ENCODE measurements around the gene HIPK3.
"Not testable (repeated sequence)": the region's sequence is repeated elsewhere in the genome, so short reads cannot be mapped to it uniquely, and the experiment has no call there.

HIPK3 gene

DNA sequence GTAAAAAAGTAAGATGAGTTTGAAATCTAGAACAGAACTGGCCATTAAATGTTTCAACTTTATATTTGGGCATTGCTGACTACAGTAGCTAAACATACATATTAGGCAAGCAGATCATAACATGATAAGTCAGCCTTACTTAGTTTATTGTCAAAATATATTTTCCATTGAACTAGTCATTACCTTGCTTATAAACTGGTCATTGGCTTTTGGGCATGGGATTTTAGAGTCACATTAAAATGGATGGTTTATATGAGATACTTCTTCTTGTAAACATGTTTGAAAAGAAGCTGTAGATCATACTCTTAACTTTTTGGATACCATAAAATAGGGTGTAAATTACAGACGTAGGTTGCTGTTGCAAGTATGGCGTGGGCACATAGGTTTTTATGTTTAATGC is 2.7 kb downstream of the HIPK3 start:
- DNase-seq, result no peak

DNA sequence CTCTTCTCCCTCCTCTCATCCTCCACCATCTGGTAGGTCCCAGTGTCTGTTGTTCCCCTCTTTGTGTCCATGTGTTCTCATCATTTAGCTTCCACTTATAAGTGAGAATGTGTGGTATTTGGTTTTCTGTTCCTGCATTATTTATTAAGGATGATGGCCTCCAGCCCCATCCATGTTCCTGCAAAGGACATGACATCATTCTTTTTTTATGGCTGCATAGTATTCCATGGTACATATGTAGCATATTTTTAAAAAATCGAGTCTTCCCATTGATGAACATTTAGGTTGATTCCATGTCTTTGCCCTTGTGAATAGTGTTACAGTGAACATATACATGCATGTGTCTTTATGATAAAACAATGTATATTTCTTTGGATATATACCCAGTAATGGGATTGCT is 4.2 kb downstream of the HIPK3 start:
- DNase-seq, result not testable (repeated sequence)

DNA sequence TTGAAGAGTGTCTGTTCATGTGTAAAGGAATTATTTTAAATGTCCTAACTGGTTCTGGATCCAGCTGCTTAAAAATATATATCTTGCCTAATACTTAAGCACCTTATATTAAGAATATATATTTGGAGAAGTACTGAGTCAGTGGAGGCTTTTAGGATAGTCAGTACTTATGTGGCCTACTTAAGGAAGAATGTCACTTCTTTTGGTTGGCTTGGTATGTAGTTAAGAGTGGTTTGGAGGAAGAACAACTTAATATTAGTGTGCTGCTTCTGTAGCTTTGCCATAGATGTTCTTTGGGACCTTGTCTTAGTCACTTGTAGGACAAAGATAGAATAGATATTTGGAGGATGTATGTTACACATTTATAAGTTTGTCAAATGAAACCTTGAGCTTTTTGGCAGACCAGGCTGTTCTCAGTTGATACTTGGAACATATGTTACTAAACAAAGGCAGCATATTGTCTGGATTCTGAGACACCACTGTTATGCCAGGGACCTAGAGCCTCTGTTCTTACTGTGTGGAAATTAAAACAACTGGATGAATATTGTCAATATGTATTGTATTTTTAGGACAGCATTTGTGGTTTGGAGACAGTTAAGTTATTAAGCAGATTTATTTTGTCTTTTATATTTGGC is 4.9 kb downstream of the HIPK3 start:
- no peak for DNase-seq

DNA sequence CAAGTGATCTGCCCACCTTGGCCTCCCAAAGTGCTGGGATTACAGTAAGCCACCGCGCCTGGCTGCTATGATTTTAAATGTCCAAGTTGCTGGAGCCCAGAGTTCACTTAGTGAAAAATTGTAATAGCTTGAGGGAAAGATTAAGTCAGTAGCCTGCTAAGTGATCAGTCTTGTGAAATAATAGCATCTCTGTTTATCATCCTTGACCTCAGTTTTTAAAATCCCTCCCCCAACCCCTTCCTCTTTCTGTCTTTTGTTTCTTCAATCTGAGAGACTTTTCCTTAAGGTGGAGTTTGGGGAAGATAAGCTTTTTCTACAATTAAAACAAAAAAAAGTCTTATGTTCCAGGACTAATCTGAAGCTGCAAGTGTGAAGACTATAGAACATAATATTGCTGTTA is 6.4 kb downstream of the HIPK3 start:
- DNase-seq, result no peak

DNA sequence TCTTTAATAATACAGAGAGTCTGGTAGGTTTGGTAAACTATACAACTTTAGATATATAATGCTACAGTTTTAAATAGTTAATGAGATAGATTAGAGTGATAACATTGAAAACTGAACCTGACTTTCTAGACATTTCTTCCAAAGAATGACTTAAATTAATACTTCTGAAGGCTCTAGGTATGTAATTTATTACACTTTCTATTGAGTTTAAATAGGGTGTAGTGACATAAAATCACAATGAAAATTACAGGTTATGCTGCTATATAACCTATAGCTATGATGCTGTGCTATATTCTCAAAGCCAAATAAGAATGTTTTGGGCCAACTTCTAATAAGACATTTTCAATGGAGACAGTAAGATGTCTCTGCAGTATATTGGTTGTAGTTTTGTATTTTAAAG is 7.7 kb downstream of the HIPK3 start:
- DNase-seq, result no peak

DNA sequence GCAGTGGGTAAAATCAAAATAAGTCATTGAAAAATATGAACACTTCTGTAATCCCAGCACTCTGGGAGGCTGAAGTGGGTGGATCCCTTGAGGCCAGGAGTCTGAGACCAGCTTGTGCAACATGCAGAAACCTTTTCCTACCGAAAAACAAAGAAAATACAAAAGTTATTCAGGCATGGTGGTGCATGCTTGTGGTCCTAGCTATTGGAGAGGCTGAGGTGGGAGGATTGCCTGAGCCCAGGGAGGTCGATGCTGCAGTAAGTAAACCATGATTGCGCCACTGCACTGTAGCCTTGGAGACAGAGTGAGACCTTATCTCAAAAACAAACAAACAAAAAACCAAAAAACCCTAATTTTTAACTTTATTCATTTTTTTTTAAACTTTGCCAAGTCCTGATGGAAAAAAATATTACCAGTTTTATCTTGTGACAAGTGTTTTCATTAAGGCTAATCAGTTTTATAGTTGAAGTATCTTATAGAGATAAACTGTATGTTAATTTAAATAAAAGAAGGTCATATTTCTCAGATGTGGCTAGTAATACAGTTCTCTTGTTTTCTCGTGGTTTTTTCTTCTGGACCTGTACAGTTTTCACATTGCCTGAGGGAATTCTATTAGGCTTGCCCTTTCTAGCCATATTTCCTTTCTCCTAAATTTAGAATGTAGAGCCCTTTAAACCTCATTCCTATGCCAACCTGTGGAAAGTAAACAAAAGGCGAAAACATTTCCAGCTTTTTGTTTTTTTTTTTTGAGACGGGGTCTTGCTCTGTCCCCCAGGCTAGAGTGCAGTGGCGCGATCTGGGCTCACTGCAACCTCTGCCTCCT is 9.4 kb downstream of the HIPK3 start:
- no peak for DNase-seq

DNA sequence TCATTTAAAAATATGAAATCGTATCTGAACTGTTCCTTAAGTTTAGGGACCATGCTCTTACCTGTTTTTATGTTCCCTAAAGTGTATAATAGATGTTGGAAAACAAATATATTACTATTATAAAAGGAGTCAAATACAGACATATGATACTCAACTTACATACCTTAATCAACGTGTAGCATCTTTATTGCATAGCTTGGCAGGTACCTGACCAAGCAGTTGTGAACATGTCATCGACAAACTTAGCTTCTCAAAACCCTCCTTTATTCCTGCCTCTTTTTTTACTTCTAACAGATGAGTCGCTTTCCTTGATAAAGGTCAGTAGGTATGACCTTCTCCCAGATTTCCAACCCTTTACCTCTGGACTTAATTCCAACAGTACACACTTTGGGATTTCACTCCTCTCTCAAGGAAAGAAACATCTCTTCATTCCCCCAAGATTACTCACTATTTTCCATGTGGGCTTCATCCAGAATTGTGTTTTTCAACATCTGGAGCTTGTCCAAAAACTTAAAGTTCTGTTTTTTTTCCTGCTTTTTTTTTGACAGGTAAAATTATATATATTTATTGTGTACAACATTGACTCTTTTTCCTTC is 11.9 kb downstream of the HIPK3 start:
- DNase-seq, result no peak

DNA sequence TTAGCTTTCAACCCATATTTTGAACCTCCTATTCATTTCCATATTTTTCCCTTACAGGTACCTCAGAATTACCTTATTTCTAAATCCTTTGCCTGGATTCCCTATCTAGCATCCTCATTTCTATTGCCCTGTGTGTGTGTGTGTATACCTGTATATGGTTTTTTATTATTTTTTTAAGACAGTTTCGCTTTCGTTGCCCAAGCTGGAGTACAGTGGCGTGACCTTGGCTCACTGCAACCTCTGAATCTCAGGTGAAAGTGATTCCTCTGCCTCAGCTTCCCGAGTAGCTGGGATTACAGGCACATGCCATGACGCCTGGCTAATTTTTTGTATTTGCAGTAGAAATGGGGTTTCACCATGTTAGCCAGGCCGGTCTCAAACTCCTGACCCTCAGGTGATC is 12.6 kb downstream of the HIPK3 start:
- no peak for DNase-seq

DNA sequence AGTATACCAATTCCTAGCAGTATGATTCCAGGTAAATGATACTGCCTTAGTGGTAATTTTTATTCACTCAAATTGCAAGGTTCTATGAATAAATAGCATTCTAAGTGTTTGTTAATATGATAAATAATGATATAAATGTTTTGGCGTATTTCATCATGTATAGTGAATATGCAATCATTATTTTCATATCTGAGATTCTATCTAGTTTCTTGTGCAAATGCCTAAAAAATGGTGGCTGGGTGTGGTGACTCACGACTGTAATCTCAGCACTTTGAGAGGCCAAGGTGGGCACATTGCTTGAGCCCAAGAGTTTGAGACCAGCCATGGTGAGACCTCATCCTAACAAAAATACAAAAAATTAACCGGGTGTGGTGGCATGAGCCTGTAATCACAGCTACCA is 13.9 kb downstream of the HIPK3 start:
- no peak for DNase-seq

DNA sequence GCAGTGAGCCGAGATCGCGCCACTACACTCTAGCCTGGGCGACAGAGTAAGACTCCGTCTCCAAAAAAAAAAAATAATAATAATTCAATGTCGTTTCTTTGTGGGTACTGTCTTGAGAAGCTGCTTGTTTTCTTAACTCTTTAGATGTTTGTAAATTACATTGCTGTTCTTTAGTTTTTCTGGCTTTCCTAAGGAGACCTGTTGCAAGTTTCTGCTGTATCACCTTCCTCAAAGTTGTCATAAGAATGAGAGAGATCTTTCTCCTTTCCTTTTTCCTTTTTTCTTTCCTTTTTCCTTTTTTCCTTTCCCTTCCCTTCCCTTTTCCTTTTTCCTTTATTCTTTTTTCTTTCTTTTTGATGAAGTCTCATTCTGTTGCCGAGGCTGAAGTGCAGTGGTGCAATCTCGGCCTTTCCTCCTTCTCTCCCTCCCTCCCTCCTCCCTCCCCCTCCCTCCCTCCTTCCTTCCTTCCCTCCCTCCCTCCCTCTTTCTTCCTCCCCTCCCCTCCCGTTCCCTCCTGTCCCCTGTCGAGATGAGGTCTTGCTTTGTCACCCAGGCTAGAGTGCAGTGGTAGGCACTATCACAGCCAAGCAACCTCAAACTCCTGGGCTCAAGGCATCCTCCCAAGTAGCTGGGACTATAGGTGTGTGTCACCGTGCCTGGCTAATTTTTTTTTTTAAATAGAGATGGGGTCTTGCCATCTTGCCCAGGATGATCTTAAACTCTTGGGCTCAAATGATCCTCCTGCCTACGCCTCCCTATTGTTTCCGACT is 15.3 kb downstream of the HIPK3 start:
- no peak for DNase-seq

DNA sequence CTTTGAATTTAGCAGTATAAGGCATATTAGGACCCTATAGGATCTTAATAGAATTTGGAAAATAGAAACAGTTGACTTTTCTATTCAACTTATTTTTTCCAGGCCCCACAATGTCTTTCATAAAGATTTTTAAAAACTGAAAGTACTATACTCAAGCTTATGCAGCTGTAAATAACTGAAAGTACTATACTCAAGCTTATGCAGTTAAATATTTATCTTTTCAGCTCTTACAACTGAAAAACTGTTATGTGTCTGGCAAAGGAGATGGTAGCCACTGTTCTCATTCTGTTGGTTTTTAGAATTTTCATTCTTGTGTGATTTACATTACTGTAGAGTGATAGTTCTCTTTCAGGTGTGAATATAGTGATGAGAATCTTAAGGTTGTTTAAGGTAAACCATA is 16.5 kb downstream of the HIPK3 start:
- no peak for DNase-seq

DNA sequence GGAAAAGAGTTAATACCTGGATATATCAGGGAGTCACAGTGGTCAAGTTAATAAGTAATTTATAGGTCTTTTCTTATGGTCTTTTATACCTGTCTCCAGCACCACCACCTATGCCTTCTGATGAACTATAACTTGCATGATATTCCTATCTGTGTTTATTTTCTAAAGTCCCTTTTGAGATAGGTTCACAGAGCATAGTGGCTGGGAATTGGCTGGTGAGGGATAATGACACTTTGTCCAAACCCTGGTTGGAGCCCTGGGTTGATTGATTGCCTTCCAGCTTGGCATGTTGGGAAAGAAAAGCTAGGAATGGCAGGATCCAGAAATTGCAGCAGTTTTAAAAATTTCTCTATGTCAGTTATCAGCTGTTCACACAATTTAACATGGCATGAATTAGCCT is 23.2 kb downstream of the HIPK3 start:
- DNase-seq, result no peak

DNA sequence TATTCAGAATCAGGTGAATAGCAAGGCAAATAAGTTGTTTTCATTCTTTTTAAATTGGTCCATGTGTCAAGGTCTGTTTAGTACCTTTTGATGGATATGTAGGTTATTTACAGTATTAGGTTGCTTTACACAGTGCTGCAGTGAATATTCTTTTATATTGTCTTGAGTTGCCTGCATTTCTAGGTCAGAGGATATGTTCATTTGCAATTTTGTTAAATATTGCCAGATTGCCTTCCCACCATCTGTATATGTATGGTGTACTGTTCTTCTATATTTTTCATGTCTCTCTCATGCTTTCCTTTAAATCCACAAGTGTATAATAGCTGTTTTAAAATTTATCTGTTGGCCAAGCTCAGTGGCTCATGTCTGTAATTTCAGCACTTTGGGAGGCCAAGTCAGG is 24.6 kb downstream of the HIPK3 start:
- no peak for DNase-seq

DNA sequence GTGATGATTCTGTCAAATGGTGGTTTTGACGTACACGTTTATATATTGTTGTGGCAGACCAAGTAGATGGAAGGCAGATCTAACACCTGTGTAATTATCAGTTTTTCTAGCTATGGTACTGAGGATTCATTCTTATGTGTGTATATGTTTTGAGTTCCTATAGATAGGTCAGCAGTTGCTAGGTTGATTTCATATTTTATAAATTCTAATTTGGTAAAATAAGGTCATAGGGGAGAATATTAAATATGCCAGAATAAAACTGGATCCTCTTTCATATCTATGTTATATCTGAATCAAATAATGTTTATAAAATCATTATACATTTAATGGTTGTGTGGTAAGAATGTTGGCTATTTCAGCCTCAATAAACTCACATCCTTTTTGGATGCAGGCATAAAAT is 27.6 kb downstream of the HIPK3 start:
- no peak for DNase-seq

DNA sequence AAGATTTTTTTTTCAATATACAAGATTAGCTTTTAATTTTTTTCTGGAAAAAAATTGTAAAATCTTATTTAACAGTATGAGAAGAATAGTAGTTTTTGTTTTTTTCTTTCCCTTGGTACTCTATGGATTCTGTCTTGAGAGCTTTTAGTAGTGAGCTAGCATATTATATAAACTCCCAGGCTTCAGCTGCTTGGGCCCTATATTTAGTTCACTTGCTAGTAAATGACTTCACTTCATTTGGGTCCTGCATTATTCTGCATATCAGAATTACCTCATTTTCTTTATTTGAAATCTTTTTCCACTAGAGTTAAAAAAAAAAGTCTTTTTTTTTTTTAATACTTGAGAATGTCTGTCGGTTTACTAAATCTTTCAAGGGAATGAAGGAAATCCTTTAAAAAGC is 33.1 kb downstream of the HIPK3 start:
- no peak for DNase-seq

DNA sequence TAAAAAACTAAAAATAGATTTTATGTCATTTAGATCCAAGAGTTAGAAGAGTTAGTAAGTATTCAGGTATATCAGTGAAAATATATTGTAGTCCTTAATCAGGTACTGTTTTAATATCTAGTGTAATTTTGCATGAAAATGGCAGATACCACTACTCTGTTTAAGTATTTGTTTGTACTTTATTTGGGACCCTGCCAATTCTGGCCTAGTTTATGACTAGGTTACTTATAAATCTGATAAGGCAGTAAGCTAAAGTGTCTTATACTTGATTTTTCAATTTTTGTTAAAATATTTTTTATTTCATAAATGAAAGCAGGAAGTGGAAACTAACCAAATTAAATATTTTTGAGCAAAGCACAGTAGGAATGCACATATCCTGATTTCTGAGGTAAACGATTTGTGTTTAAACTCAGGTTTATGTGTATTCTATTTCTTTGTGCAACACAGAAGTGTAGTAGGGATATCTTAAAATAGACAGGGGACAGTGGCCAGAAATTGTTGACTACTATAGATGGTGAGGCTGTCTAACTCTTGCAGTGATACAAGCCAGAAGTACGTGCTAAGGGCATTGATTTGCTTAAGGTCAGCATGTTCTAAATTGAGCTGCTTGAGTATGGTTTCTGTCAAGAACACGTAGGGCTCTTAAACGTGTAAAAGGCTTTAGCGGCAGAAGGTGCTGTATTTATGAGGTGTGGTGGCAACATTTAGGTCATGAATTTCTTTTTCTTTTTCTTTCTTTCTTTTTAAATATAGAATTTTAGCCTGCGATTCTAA is 34.0 kb downstream of the HIPK3 start:
- no peak for DNase-seq

DNA sequence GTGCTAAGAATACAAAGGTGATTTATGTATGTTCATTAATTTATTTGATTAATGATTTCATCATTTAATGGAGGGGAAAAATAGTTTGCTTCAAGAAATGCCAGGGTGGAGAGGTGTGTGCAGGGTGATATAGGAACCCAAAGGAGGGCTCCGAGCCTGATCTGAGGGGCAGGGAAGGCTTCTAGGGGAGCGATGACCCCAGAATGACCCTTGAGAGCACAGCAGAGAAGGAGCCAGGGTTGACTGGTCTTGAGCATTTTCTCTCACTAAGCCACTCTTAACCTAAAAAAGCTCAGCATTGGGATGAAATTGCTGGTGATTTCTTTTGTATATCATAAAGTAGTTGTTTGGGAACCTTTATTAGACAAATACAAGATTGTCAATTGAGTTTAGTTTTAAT is 35.1 kb downstream of the HIPK3 start:
- DNase-seq, result no peak

DNA sequence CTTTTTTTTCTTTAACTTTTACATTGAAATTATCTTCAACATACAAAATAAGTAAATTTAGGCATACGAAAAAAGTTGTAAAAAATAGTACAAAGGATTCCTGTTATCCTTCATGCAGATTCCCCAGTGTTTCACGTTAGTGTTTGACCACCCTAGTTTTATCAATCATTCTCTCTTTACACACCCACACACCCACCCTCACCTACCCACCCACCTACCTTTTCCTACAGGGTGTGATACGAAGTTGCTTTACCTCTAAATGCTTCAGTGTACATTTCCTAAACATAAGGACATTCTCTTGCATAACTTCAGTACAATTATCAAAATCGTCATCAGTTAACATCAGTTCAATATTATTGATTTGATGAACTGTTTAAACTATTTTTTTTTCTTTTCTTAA is 37.0 kb downstream of the HIPK3 start:
- DNase-seq, result no peak

DNA sequence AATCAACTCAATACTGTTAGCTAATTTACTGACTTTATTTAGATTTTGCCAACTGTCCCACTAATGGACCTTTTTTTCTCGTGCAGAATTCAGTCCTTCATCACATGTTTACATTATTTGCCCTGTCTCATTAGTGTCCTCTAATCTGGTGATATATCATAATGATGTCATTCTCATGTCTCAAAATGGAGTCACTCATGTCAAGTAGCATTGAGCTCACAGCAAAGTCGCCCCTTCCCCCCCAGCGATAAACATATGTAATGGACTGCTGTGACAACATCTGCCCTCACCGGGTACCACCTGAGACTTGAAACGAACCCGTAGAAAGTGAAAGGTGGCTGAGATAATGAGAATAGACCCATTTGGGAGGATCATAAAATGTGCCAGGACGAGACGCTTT is 37.6 kb downstream of the HIPK3 start:
- DNase-seq, result no peak

DNA sequence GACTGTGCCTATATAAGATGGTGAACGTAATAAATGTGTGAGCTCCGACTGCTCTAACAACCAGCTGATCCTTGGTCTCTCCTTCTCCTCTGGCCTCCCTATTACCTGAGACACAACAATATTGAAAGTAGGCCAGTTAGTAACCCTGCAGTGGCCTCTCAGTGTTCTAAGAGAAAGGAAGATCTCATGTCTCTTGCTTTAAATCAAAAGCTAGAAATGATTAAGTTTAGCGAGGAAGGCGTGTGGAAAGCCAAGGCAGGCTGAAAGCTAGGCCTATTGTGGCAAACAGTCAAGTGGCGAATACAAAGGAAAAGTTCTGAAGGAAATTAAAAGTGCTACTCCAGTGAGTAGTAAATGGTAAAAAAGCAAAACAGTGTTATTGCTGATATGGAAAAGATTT is 39.5 kb downstream of the HIPK3 start:
- DNase-seq, result no peak

DNA sequence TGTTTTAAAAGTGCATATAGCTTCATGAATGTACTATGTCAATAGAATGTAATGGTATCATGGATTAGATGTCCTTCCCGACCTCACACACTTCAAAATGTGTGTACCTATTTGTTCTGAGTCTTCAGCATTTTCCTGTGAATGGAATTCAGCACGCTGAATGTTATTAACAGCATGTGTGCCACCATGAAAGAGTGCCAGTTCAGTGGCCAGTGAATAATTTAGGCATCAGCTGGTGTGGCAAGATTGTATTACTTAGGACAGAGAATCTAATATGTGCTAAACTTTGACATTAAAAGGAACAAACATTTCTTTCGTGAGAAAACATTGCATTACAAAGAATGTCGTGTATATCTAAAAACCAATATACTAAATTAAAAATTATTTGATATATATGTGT is 46.4 kb downstream of the HIPK3 start:
- no peak for DNase-seq

DNA sequence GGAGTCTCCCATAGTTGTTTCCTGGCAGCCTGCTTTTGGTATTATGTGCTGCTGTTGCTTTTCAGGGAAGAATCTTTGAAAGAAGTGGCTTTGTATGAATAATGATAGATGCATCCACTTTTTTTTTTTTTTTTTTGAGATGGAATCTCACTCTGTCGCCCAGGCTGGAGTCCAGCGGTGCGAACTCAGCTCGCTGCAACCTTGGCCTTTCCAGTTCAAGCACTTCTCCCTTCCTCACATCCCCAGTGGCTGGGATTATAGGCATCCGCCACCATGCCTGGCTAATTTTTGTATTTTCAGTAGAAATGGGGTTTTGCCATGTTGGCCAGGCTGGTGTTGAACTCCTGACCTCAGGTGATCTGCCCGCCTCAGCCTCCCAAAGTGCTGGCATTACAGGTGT is 49.6 kb downstream of the HIPK3 start:
- not testable (repeated sequence) for DNase-seq

DNA sequence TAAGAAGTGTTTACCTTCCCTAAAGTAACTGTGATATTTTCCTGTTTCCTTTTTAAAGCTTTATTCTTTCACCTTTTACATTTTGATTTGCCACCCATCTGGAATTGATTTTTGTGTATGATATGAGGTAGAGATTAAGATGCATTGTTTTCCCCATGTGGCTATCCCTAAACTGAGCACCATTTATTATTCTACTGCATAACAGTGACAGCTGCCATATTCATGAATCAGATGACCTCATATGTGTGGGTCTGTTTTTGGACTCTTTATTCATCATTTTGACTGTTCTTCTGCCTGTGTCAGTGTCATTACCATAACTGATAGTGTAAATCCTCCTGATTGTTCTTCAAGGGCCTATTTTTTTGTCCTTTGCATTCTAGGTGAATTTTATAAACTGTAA is 50.8 kb downstream of the HIPK3 start:
- DNase-seq, result no peak

Measured in left hindlimb (tissue), 1 donor.